Nucleus accumbens (tissue), 56 donors: Measurements from ENCODE around the gene VCAN.
A peak's percentile ranks its signal among the peaks of the same experiment; 100 is the strongest.

ENCODE experiments used
- DNase-seq, 56 donors: peaks; one replicate each; lab custom pipeline; 2025; lab: John Stamatoyannopoulos, UW

The VCAN gene

GRCh38 chr5:83527722-83528438 is 56.3 kb downstream of the VCAN start:
- no peak for DNase-seq

GRCh38 chr5:83528439-83528769 is 56.9 kb downstream of the VCAN start:
- DNase-seq, result no peak

GRCh38 chr5:83530193-83530592 is 58.6 kb downstream of the VCAN start:
- DNase-seq, result peak in 2 of 56 donors; percentile 5 to 12

- no peak for DNase-seq
Measured at GRCh38 chr5:83531661-83532060, 60.1 kb downstream of the VCAN start.

GRCh38 chr5:83538786-83539462 is 67.4 kb downstream of the VCAN start:
- no peak for DNase-seq

- no peak for DNase-seq
Measured at GRCh38 chr5:83539463-83539790, 67.9 kb downstream of the VCAN start.

GRCh38 chr5:83540105-83540504 is 68.6 kb downstream of the VCAN start:
- DNase-seq, result no peak

GRCh38 chr5:83540783-83541182 is 69.2 kb downstream of the VCAN start:
- no peak for DNase-seq

GRCh38 chr5:83542839-83543238 is 71.3 kb downstream of the VCAN start:
- DNase-seq, result no peak

GRCh38 chr5:83543898-83544297 is 72.4 kb downstream of the VCAN start:
- DNase-seq, result no peak

GRCh38 chr5:83547161-83547560 is 75.6 kb downstream of the VCAN start:
- no peak for DNase-seq

GRCh38 chr5:83547889-83548288 is 76.3 kb downstream of the VCAN start:
- no peak for DNase-seq

- no peak for DNase-seq
Measured at GRCh38 chr5:83548581-83548980, 77.0 kb downstream of the VCAN start.

- no peak for DNase-seq
Measured at GRCh38 chr5:83549076-83549475, 77.5 kb downstream of the VCAN start.

GRCh38 chr5:83549674-83550073 is 78.1 kb downstream of the VCAN start:
- no peak for DNase-seq

- no peak for DNase-seq
Measured at GRCh38 chr5:83551821-83552220, 80.3 kb downstream of the VCAN start.

GRCh38 chr5:83552275-83552674 is 80.7 kb downstream of the VCAN start:
- DNase-seq, result no peak

GRCh38 chr5:83553000-83553486 is 81.5 kb downstream of the VCAN start:
- peak in 6 of 56 donors; percentile 6 to 38 (median 10) for DNase-seq

GRCh38 chr5:83554133-83554532 is 82.6 kb downstream of the VCAN start:
- DNase-seq, result no peak

- DNase-seq, result no peak
Measured at GRCh38 chr5:83554686-83555085, 83.1 kb downstream of the VCAN start.

GRCh38 chr5:83555263-83555662 is 83.7 kb downstream of the VCAN start:
- no peak for DNase-seq

- DNase-seq, result no peak
Measured at GRCh38 chr5:83556190-83556589, 84.6 kb downstream of the VCAN start.
